Caco-2 (cell line): ENCODE results near the gene BRD4. TPM values are rescaled to one million over a fixed set of nuclear protein-coding genes. Genes with fewer than 3 reads are reported as not detected.

Experiments
- BruUV-seq: library from RNA; stranded (reverse); fragments of 400-500 nt; replicated peaks from 2 replicates; lab custom pipeline; 2021; lab: Mats Ljungman, UMichigan
- CTCF ChIA-PET: fragments of 300-600 bp; sonication (Branson Sonifier 250); formaldehyde crosslinking; loops from one replicate; lab custom pipeline; 2022; ENCODE audit warnings: antibody characterized with exemption; lab: Charles Lee
- POLR2A ChIA-PET: fragments of 300-600 bp; sonication (Branson Sonifier 250); formaldehyde crosslinking; loops from one replicate; lab custom pipeline; 2022; ENCODE audit warnings: antibody characterized with exemption; lab: Charles Lee
- DNase-seq, 2 experiments: peaks; one replicate each; pipeline versions ENCODE4 v3.0.0 to v3.0.0-alpha.2; 2020 to 2022
- H3K27me3 ChIP-seq: replicated peaks from 2 replicates; pipeline ENCODE4 v1.6.0; 2011; ENCODE audit warnings: low read length; ENCODE audit not compliant: control insufficient read depth, insufficient read depth
- H3K36me3 ChIP-seq: 2 replicates; pipeline ENCODE4 v1.5.1; 2011; ENCODE audit warnings: low read length; ENCODE audit not compliant: control insufficient read depth, insufficient read depth
- H3K4me1 ChIP-seq: fragments of 250-450 bp; sonication (Bioruptor Pico); 2 replicates; pipeline ENCODE4 v1.5.1; 2020; ENCODE audit warnings: mild to moderate bottlenecking
- H3K4me3 ChIP-seq: 2 replicates; pipeline ENCODE4 v1.5.1; 2011; ENCODE audit warnings: low read depth, mild to moderate bottlenecking, control low read depth, low read length
- H3K9me3 ChIP-seq: fragments of 250-450 bp; sonication (Bioruptor Pico); 2 replicates; pipeline ENCODE4 v1.5.1; 2020; ENCODE audit warnings: mild to moderate bottlenecking, moderate library complexity
- H3K27ac Mint-ChIP-seq: one replicate; pipeline ENCODE4 v1.8.0; 2022; ENCODE audit warnings: mixed read lengths; ENCODE audit not compliant: unreplicated experiment
- H3K27me3 Mint-ChIP-seq: one replicate; pipeline ENCODE4 v1.8.0; 2022; ENCODE audit warnings: mixed read lengths; ENCODE audit not compliant: insufficient read depth, unreplicated experiment
- H3K36me3 Mint-ChIP-seq: one replicate; pipeline ENCODE4 v1.8.0; 2022; ENCODE audit warnings: mild to moderate bottlenecking, mixed read lengths; ENCODE audit not compliant: insufficient read depth, unreplicated experiment
- H3K4me1 Mint-ChIP-seq: one replicate; pipeline ENCODE4 v1.8.0; 2022; ENCODE audit warnings: low read depth, mixed read lengths; ENCODE audit not compliant: unreplicated experiment
- H3K4me3 Mint-ChIP-seq: one replicate; pipeline ENCODE4 v1.8.0; 2022; ENCODE audit warnings: mild to moderate bottlenecking, moderate library complexity, mixed read lengths; ENCODE audit not compliant: unreplicated experiment
- H3K9me3 Mint-ChIP-seq: one replicate; pipeline ENCODE4 v1.8.0; 2022; ENCODE audit warnings: mixed read lengths; ENCODE audit not compliant: unreplicated experiment
- CTCF ChIP-seq, 2 experiments: fragments of 200-600 bp in 1 of 2; IDR thresholded peaks; 1 replicate in 1 of 2; 2 replicates in 1 of 2; pipeline versions ENCODE4 v1.5.1 to v1.8.0; 2011 to 2022; ENCODE audit warnings: antibody characterized with exemption in 1 of 2, control low read depth in 1 of 2, inconsistent platforms in 1 of 2, low read depth in 1 of 2, low read length in 1 of 2, mild to moderate bottlenecking in 1 of 2, moderate library complexity in 1 of 2; ENCODE audit not compliant: insufficient read depth in 1 of 2, severe bottlenecking in 1 of 2, unreplicated experiment in 1 of 2
- intact Hi-C: fragments of 100-400 bp; cut with micrococcal nuclease; formaldehyde crosslinking; loops from one replicate; pipeline ENCODE4 v1.10.0; 2022; ENCODE audit not compliant: unreplicated experiment
- total RNA-seq: library from RNA; stranded (reverse); gene quantifications from 2 replicates; pipeline ENCODE4 v1.2.3, GENCODE V29; 2022

The BRD4 gene
- total RNA-seq, 1 experiment from 2014 or later: 170 TPM

- no peak overlapping the region for H3K4me3 Mint-ChIP-seq
- DNase-seq: no peak
- Histone ChIP-seq H3K4me1 (no peaks in the 10 kb centered on the region), H3K27me3 (no peaks in the 10 kb centered on the region), H3K36me3 (no peaks in the 10 kb centered on the region; the same call in 1 of the 2 replicates), H3K4me3 (no peak overlapping the region), H3K9me3 (no peaks in the 10 kb centered on the region)
- no TSS peak for BruUV-seq
- TF ChIP-seq CTCF (IDR thresholded peaks at IDR 0.05; ENCODE audit: insufficient read depth in 1 of 2, low read depth in 1 of 2, low read length in 1 of 2, severe bottlenecking in 1 of 2, unreplicated experiment in 1 of 2): no peak
- H3K36me3 Mint-ChIP-seq: peaks cover 95% of the 10 kb centered on the region
- ChIA-PET CTCF (interaction anchor here (0.7 kb wide), 1 partner anchor 1743 kb away, joined by 4 read pairs; no protein-coding TSS in a partner anchor), POLR2A (interaction anchor here (0.6 kb wide), 1 partner anchor 143 kb away, joined by 6 read pairs; the partner anchor contains the start of gene AKAP8)
- H3K27ac Mint-ChIP-seq: no peak overlapping the region
- H3K4me1 Mint-ChIP-seq: no peaks in the 10 kb centered on the region
- intact Hi-C loops: no loop called here
- H3K27me3 Mint-ChIP-seq: no peaks in the 10 kb centered on the region
- no peaks in the 10 kb centered on the region for H3K9me3 Mint-ChIP-seq
Observed at GRCh38 chr19:15236886-15237285, 95.5 kb downstream of the BRD4 start.

GRCh38 chr19:15235781-15236180 lies 96.6 kb downstream of the BRD4 start:
- no peak for DNase-seq
- Histone ChIP-seq H3K36me3 (no peaks in the 10 kb centered on the region; the same call in 1 of the 2 replicates), H3K27me3 (no peaks in the 10 kb centered on the region), H3K4me1 (no peaks in the 10 kb centered on the region), H3K9me3 (no peaks in the 10 kb centered on the region), H3K4me3 (no peak overlapping the region)
- H3K27me3 Mint-ChIP-seq: no peaks in the 10 kb centered on the region
- H3K9me3 Mint-ChIP-seq: no peaks in the 10 kb centered on the region
- no peak for TF ChIP-seq CTCF (IDR thresholded peaks at IDR 0.05; ENCODE audit: insufficient read depth in 1 of 2, low read depth in 1 of 2, low read length in 1 of 2, severe bottlenecking in 1 of 2, unreplicated experiment in 1 of 2)
- no peak overlapping the region for H3K27ac Mint-ChIP-seq
- H3K36me3 Mint-ChIP-seq: peaks cover 84% of the 10 kb centered on the region
- CTCF ChIA-PET: no interaction called here
- BruUV-seq: no TSS peak
- no peaks in the 10 kb centered on the region for H3K4me1 Mint-ChIP-seq
- POLR2A ChIA-PET: no interaction called here
- intact Hi-C loops: no loop called here
- H3K4me3 Mint-ChIP-seq: no peak overlapping the region

- ChIA-PET POLR2A (no interaction called here), CTCF (interaction anchor here (0.7 kb wide), 1 partner anchor 16 kb away, joined by 3 read pairs; no protein-coding TSS in a partner anchor)
- H3K9me3 Mint-ChIP-seq: no peaks in the 10 kb centered on the region
- no peaks in the 10 kb centered on the region for H3K36me3 ChIP-seq
- H3K4me3 ChIP-seq: no peak overlapping the region
- TF ChIP-seq CTCF (IDR thresholded peaks at IDR 0.05; ENCODE audit: insufficient read depth in 1 of 2, low read depth in 1 of 2, low read length in 1 of 2, severe bottlenecking in 1 of 2, unreplicated experiment in 1 of 2): no peak
- BruUV-seq: no TSS peak
- no peaks in the 10 kb centered on the region for H3K27me3 ChIP-seq
- peaks cover 75% of the 10 kb centered on the region for H3K36me3 Mint-ChIP-seq
- no peaks in the 10 kb centered on the region for H3K27me3 Mint-ChIP-seq
- H3K4me3 Mint-ChIP-seq: no peak overlapping the region
- DNase-seq: no peak
- intact Hi-C loops: no loop called here
- H3K27ac Mint-ChIP-seq: peak overlapping the region; percentile 36
- H3K4me1 ChIP-seq: no peaks in the 10 kb centered on the region
- no peaks in the 10 kb centered on the region for H3K9me3 ChIP-seq
- H3K4me1 Mint-ChIP-seq: no peaks in the 10 kb centered on the region
Observed at GRCh38 chr19:15234431-15235130, 97.8 kb downstream of the BRD4 start.
